Measurements from ENCODE around the gene PYDC2. TPM values are rescaled to one million over a fixed set of nuclear protein-coding genes. Genes with fewer than 3 reads are reported as not detected.
A peak's percentile ranks its signal among the peaks of the same experiment; 100 is the strongest.
"Not testable (repeated sequence)": the region's sequence is repeated elsewhere in the genome, so short reads cannot be mapped to it uniquely, and the experiment has no call there.

Gene PYDC2
- total RNA-seq, 1 donor from 2014 or later: not detected

DNA sequence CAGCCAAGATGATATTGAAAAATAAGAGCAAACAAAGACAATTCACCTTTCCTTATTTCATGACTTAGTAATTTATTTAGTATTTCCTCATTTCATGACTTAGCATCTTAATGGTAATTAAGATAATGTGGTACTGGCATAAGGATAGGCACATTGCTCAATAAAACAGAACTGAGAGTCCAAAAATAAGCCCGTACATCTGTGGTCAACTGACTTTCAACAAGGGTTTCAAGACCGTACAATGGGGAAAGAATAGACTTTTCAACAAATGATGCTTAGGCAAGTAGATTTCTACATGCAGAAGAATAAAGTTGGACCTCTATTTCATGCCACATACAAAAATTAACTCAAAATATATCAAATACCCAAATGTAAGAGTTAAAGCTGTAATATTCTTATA, 603 bp upstream of the PYDC2 start:
- Histone ChIP-seq H3K27me3 (ENCODE audit: low read depth) (no peaks in the 10 kb centered on the region), H3K4me3 (no peak overlapping the region), H3K4me1 (no peaks in the 10 kb centered on the region), H3K36me3 (no peaks in the 10 kb centered on the region), H3K9me3 (replicated peaks) (no peaks in the 10 kb centered on the region), H3K27ac (replicated peaks) (no peak overlapping the region)
- intact Hi-C loops (cut with micrococcal nuclease): no loop called here
- TF ChIP-seq, protein P1, sequence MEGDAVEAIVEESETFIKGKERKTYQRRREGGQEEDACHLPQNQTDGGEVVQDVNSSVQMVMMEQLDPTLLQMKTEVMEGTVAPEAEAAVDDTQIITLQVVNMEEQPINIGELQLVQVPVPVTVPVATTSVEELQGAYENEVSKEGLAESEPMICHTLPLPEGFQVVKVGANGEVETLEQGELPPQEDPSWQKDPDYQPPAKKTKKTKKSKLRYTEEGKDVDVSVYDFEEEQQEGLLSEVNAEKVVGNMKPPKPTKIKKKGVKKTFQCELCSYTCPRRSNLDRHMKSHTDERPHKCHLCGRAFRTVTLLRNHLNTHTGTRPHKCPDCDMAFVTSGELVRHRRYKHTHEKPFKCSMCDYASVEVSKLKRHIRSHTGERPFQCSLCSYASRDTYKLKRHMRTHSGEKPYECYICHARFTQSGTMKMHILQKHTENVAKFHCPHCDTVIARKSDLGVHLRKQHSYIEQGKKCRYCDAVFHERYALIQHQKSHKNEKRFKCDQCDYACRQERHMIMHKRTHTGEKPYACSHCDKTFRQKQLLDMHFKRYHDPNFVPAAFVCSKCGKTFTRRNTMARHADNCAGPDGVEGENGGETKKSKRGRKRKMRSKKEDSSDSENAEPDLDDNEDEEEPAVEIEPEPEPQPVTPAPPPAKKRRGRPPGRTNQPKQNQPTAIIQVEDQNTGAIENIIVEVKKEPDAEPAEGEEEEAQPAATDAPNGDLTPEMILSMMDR (IDR thresholded peaks at IDR 0.05; ENCODE audit: borderline replicate concordance): no peak
- DNase-seq: no peak

DNA sequence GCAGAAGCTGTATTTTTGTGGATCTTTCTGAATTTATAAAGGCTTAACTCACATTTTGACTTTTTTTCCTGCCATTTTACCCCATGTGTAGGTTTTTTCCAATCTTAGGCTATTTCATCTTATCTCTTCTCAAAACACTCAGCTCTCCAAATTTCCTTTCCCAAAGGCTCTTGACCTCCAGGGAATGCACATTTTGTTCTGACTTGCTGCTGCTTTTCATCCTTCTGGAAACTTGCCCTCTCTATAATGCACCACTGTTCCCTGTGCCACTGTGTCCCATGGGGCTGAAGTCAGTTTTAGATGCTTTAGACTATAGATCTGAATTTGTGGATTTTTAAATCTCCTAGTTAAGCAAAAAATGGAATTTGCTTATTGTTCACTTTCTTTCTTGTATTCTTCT, 9.1 kb downstream of the PYDC2 start:
- TF ChIP-seq, protein P1 (IDR thresholded peaks at IDR 0.05; ENCODE audit: borderline replicate concordance): no peak
- H3K4me3 ChIP-seq: no peak overlapping the region
- H3K36me3 ChIP-seq: no peaks in the 10 kb centered on the region
- no peaks in the 10 kb centered on the region for H3K27me3 ChIP-seq (ENCODE audit: low read depth)
- H3K27ac ChIP-seq (replicated peaks): peak overlapping the region; percentile 26
- no peaks in the 10 kb centered on the region for H3K4me1 ChIP-seq
- DNase-seq: no peak
- no peaks in the 10 kb centered on the region for H3K9me3 ChIP-seq (replicated peaks)
- intact Hi-C loops (cut with micrococcal nuclease): no loop called here

- Histone ChIP-seq H3K27ac (replicated peaks) (peak overlapping the region; percentile 26), H3K36me3 (no peaks in the 10 kb centered on the region), H3K27me3 (ENCODE audit: low read depth) (no peaks in the 10 kb centered on the region), H3K4me1 (no peaks in the 10 kb centered on the region), H3K9me3 (replicated peaks) (no peaks in the 10 kb centered on the region), H3K4me3 (no peak overlapping the region)
- DNase-seq: no peak
- TF ChIP-seq, protein P1 (IDR thresholded peaks at IDR 0.05; ENCODE audit: borderline replicate concordance): no peak
- intact Hi-C loops (cut with micrococcal nuclease): no loop called here
Measured at GRCh38 chr3:191470545-191470944, 9.6 kb downstream of the PYDC2 start.

- Histone ChIP-seq H3K27ac (replicated peaks) (no peak overlapping the region), H3K4me1 (no peaks in the 10 kb centered on the region), H3K27me3 (ENCODE audit: low read depth) (no peaks in the 10 kb centered on the region), H3K4me3 (no peak overlapping the region), H3K9me3 (replicated peaks) (no peaks in the 10 kb centered on the region), H3K36me3 (no peaks in the 10 kb centered on the region)
- intact Hi-C loops (cut with micrococcal nuclease): no loop called here
- DNase-seq: no peak
- TF ChIP-seq, protein P1 (IDR thresholded peaks at IDR 0.05; ENCODE audit: borderline replicate concordance): no peak
Measured at GRCh38 chr3:191473661-191474198, 12.8 kb downstream of the PYDC2 start.

- no peaks in the 10 kb centered on the region for H3K4me1 ChIP-seq
- H3K4me3 ChIP-seq: no peak overlapping the region
- H3K27me3 ChIP-seq (ENCODE audit: low read depth): no peaks in the 10 kb centered on the region
- intact Hi-C loops (cut with micrococcal nuclease): no loop called here
- H3K9me3 ChIP-seq (replicated peaks): peaks cover 6% of the 10 kb centered on the region
- no peak overlapping the region for H3K27ac ChIP-seq (replicated peaks)
- no peak for DNase-seq
- TF ChIP-seq, protein P1 (IDR thresholded peaks at IDR 0.05; ENCODE audit: borderline replicate concordance): no peak
- H3K36me3 ChIP-seq: no peaks in the 10 kb centered on the region
Measured at GRCh38 chr3:191476066-191476772, 15.3 kb downstream of the PYDC2 start.

DNA sequence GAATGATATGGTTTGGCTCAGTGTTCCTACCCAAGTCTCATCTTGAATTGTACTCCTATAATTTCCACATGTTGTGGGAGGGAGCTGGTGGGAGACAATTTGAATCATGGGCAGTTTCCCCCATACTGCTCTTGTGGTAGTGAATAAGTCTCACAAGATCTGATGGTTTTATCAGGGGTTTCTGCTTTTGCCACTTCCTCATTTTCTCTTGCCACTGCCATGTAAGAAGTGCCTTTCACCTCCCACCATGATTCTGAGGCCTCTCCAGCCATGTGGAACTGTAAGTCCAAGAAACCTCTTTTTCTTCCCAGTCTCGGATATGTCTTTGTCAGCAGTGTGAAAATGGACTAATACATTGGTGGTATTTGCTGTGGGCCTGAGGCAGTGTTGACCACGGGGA, 23.0 kb downstream of the PYDC2 start:
- H3K27ac ChIP-seq (replicated peaks); H3K4me1 ChIP-seq; H3K27me3 ChIP-seq (ENCODE audit: low read depth); H3K4me3 ChIP-seq; DNase-seq; H3K36me3 ChIP-seq; intact Hi-C loops (cut with micrococcal nuclease): not testable (repeated sequence)
- peaks cover 22% of the 10 kb centered on the region for H3K9me3 ChIP-seq (replicated peaks)

Data from left ventricle myocardium inferior (tissue), 1 donor.